Measurements from ENCODE around the gene CELA2A.
A peak's percentile ranks its signal among the peaks of the same experiment; 100 is the strongest.

GRCh38 chr1:15501208-15502032 lies 44.9 kb downstream of the CELA2A start:
- no peak for TF ChIP-seq POLR2A (IDR thresholded peaks at IDR 0.05)
- peak; percentile 43 to 74 (median 63) for TF ChIP-seq CTCF (IDR thresholded peaks at IDR 0.05)

All from esophagus squamous epithelium (tissue), 4 donors.